H9 (cell line): Measurements from ENCODE around the gene FAM163B. TPM values are rescaled to one million over a fixed set of nuclear protein-coding genes. Genes with fewer than 3 reads are reported as not detected.

Experiments used
- DNase-seq: peaks from one replicate; pipeline ENCODE4 v3.0.0-alpha.2; 2017
- H2AFZ ChIP-seq: one replicate; pipeline ENCODE4 v1.6.1; 2013; ENCODE audit warnings: mild to moderate bottlenecking, low read length, control low read depth, moderate library complexity
- H2AK5ac ChIP-seq: 2 replicates; pipeline ENCODE4 v1.6.1; 2013; ENCODE audit warnings: low read length, control low read depth, mixed read lengths; ENCODE audit not compliant: insufficient read length
- H2BK120ac ChIP-seq: one replicate; pipeline ENCODE4 v1.6.1; 2013; ENCODE audit warnings: low read depth, mild to moderate bottlenecking, low read length, control low read depth, inconsistent platforms; ENCODE audit not compliant: poor library complexity, severe bottlenecking
- H2BK12ac ChIP-seq: 2 replicates; pipeline ENCODE4 v1.6.1; 2013; ENCODE audit warnings: low read length, control low read depth, mixed read lengths, low read depth; ENCODE audit not compliant: insufficient read length
- H2BK15ac ChIP-seq: 2 replicates; pipeline ENCODE4 v1.6.1; 2013; ENCODE audit warnings: low read depth, low read length, control low read depth
- H2BK20ac ChIP-seq: one replicate; pipeline ENCODE4 v1.6.1; 2013; ENCODE audit warnings: low read depth, mild to moderate bottlenecking, low read length, control low read depth, inconsistent platforms; ENCODE audit not compliant: poor library complexity, severe bottlenecking
- H2BK5ac ChIP-seq: 2 replicates; pipeline ENCODE4 v1.6.1; 2013; ENCODE audit warnings: low read length, control low read depth, mixed read lengths; ENCODE audit not compliant: insufficient read length
- H3K14ac ChIP-seq: 2 replicates; pipeline ENCODE4 v1.6.1; 2013; ENCODE audit warnings: low read length, control low read depth; ENCODE audit not compliant: insufficient read depth
- H3K18ac ChIP-seq: 2 replicates; pipeline ENCODE4 v1.6.1; 2013; ENCODE audit warnings: low read depth, mild to moderate bottlenecking, mixed read lengths, low read length, control low read depth; ENCODE audit not compliant: insufficient read length
- H3K23ac ChIP-seq: 2 replicates; pipeline ENCODE4 v1.6.1; 2013; ENCODE audit warnings: low read length, control low read depth, mixed read lengths, low read depth; ENCODE audit not compliant: insufficient read length
- H3K23me2 ChIP-seq: 2 replicates; pipeline ENCODE4 v1.6.1; 2013; ENCODE audit warnings: low read depth, mild to moderate bottlenecking, mixed read lengths, low read length, control low read depth; ENCODE audit not compliant: insufficient read length, poor library complexity, severe bottlenecking
- H3K27ac ChIP-seq: 2 replicates; pipeline ENCODE4 v1.5.1; 2013; ENCODE audit warnings: low read length, control low read depth, mixed read lengths, low read depth; ENCODE audit not compliant: insufficient read length
- H3K27me3 ChIP-seq: 2 replicates; pipeline ENCODE4 v1.6.1; 2013; ENCODE audit warnings: low read length, control low read depth, inconsistent platforms; ENCODE audit not compliant: insufficient read depth
- H3K4ac ChIP-seq: 2 replicates; pipeline ENCODE4 v1.6.1; 2013; ENCODE audit warnings: low read depth, mild to moderate bottlenecking, control low read depth, inconsistent platforms, low read length, moderate library complexity
- H3K4me1 ChIP-seq: 2 replicates; pipeline ENCODE4 v1.6.1; 2013; ENCODE audit warnings: low read length, control low read depth, inconsistent platforms; ENCODE audit not compliant: insufficient read depth
- H3K4me2 ChIP-seq: 2 replicates; pipeline ENCODE4 v1.6.1; 2013; ENCODE audit warnings: low read length, control low read depth, mixed read lengths; ENCODE audit not compliant: insufficient read length, insufficient read depth
- H3K56ac ChIP-seq: 2 replicates; pipeline ENCODE4 v1.6.1; 2013; ENCODE audit warnings: low read depth, mild to moderate bottlenecking, mixed read lengths, low read length, control low read depth; ENCODE audit not compliant: insufficient read length
- H3K79me1 ChIP-seq: 2 replicates; pipeline ENCODE4 v1.6.1; 2013; ENCODE audit warnings: low read depth, mild to moderate bottlenecking, moderate library complexity, low read length, control low read depth, inconsistent platforms; ENCODE audit not compliant: insufficient read depth, poor library complexity, severe bottlenecking
- H3K79me2 ChIP-seq: 2 replicates; pipeline ENCODE4 v1.6.1; 2013; ENCODE audit warnings: low read length, control low read depth, inconsistent platforms; ENCODE audit not compliant: insufficient read depth
- H3K9ac ChIP-seq: 2 replicates; pipeline ENCODE4 v1.6.1; 2013; ENCODE audit warnings: low read length, control low read depth, mixed read lengths; ENCODE audit not compliant: insufficient read length; ENCODE audit errors: extremely low read depth
- H3K9me3 ChIP-seq: one replicate; pipeline ENCODE4 v1.6.1; 2013; ENCODE audit warnings: low read depth, low read length, inconsistent platforms; ENCODE audit not compliant: control insufficient read depth
- H3T11ph ChIP-seq: one replicate; pipeline ENCODE4 v1.6.1; 2013; ENCODE audit warnings: mild to moderate bottlenecking, low read length, control low read depth, inconsistent platforms
- H4K20me1 ChIP-seq: one replicate; pipeline ENCODE4 v1.6.1; 2013; ENCODE audit not compliant: control insufficient read depth, insufficient read length, insufficient read depth
- H4K5ac ChIP-seq: 2 replicates; pipeline ENCODE4 v1.6.1; 2013; ENCODE audit warnings: low read depth, mild to moderate bottlenecking, mixed read lengths, low read length, control low read depth; ENCODE audit not compliant: insufficient read length
- H4K8ac ChIP-seq: replicated peaks from 2 replicates; pipeline ENCODE4 v1.6.1; 2013; ENCODE audit warnings: low read length, control low read depth, mixed read lengths, low read depth; ENCODE audit not compliant: insufficient read length
- H4K91ac ChIP-seq: 2 replicates; pipeline ENCODE4 v1.6.1; 2013; ENCODE audit warnings: low read depth, mild to moderate bottlenecking, moderate library complexity, mixed read lengths, low read length, control low read depth; ENCODE audit not compliant: insufficient read length
- H3K27ac Mint-ChIP-seq, 3 experiments: 2 replicates in 2 of 3; 3 replicates in 1 of 3; pipeline ENCODE4 v1.8.0; 2020 to 2021; ENCODE audit warnings: mixed read lengths in 3 of 3, mild to moderate bottlenecking in 1 of 3, moderate library complexity in 1 of 3
- H3K27me3 Mint-ChIP-seq: 2 replicates; pipeline ENCODE4 v1.8.0; 2021; ENCODE audit warnings: low read depth, mild to moderate bottlenecking, moderate library complexity, mixed read lengths
- H3K36me3 Mint-ChIP-seq, 3 experiments: 2 replicates in 2 of 3; 3 replicates in 1 of 3; pipeline ENCODE4 v1.8.0; 2020 to 2021; ENCODE audit warnings: low read depth in 3 of 3, mixed read lengths in 3 of 3; ENCODE audit not compliant: insufficient read depth in 1 of 3
- H3K4me1 Mint-ChIP-seq, 2 experiments: 2 replicates each; pipeline ENCODE4 v1.8.0; 2020; ENCODE audit warnings: mixed read lengths in 2 of 2
- H3K4me3 Mint-ChIP-seq, 2 experiments: 2 replicates in 1 of 2; 3 replicates in 1 of 2; pipeline ENCODE4 v1.8.0; 2020 to 2021; ENCODE audit warnings: mild to moderate bottlenecking in 2 of 2, mixed read lengths in 2 of 2, moderate library complexity in 1 of 2
- H3K9me3 Mint-ChIP-seq, 2 experiments: 2 replicates in 1 of 2; 3 replicates in 1 of 2; pipeline ENCODE4 v1.8.0; 2020; ENCODE audit warnings: mild to moderate bottlenecking in 2 of 2, mixed read lengths in 2 of 2, moderate library complexity in 1 of 2
- CTCF ChIP-seq: fragments of 200-600 bp; sonication (generic); conservative IDR thresholded peaks from 3 replicates; pipeline ENCODE4 v1.8.0; 2021; ENCODE audit warnings: antibody characterized with exemption, mild to moderate bottlenecking
- WGBS: extraction: QIAGEN DNeasy Blood & Tissue Kit; methylation state at CpG from one replicate; pipeline ENCODE4 v1.1.7; 2013; ENCODE audit warnings: missing lambda C conversion rate, low lambda C conversion rate, mixed read lengths; ENCODE audit not compliant: insufficient read length; ENCODE audit errors: extremely low coverage; 5-methylcytosine and 5-hydroxymethylcytosine counted together
- total RNA-seq: library from RNA; stranded (reverse); gene quantifications from 2 replicates; pipeline ENCODE4 v1.2.1, GENCODE V29; 2021

FAM163B gene
- total RNA-seq, 1 experiment from 2014 or later: 0.39 TPM

GRCh38 chr9:133577737-133578112 lies 31.5 kb downstream of the FAM163B start:
- Histone ChIP-seq H3K79me1 (no peaks in the 10 kb centered on the region), H2AK5ac (no peak overlapping the region), H2AFZ (no peak overlapping the region), H4K20me1 (no peaks in the 10 kb centered on the region), H3K4me1 (no peaks in the 10 kb centered on the region; the same call in 1 of the 2 replicates), H2BK20ac (no peak overlapping the region), H3K79me2 (no peaks in the 10 kb centered on the region), H2BK12ac (no peak overlapping the region), H2BK120ac (no peak overlapping the region), H3K4me2 (no peak overlapping the region), H4K5ac (no peak overlapping the region), H3K9me3 (no peaks in the 10 kb centered on the region), H3K9ac (no peak overlapping the region), H3K56ac (no peak overlapping the region), H4K91ac (no peak overlapping the region), H3K27ac (no peak overlapping the region), H2BK15ac (no peak overlapping the region), H3K4ac (no peak overlapping the region), H3K23me2 (no peaks in the 10 kb centered on the region), H3K27me3 (no peaks in the 10 kb centered on the region), H4K8ac (no peak overlapping the region), H3K23ac (no peak overlapping the region), H3T11ph (no peak overlapping the region), H3K14ac (no peak overlapping the region), H2BK5ac (no peak overlapping the region), H3K18ac (no peak overlapping the region)
- Mint-ChIP-seq H3K36me3 (no peaks in the 10 kb centered on the region; a peak in 1 of 7 replicates), H3K27ac (no peak overlapping the region), H3K4me3 (no peak overlapping the region), H3K9me3 (no peaks in the 10 kb centered on the region), H3K4me1 (peaks cover 41 to 54% of the 10 kb centered on the region in 2 experiments), H3K27me3 (peaks cover 6% of the 10 kb centered on the region)
- no peak for TF ChIP-seq CTCF
- no peak for DNase-seq
- WGBS: no CpG with 5 or more reads among the region's 3 CpGs
